HG03521 (cell line): ENCODE measurements around the gene PLIN3.
"Not testable (repeated sequence)": the region's sequence is repeated elsewhere in the genome, so short reads cannot be mapped to it uniquely, and the experiment has no call there.

ENCODE experiments used
- ATAC-seq: cut with Tn5 transposase; IDR thresholded peaks from one replicate; pipeline ENCODE4 v1.9.1; 2021; ENCODE audit warnings: mild to moderate bottlenecking, moderate library complexity; ENCODE audit not compliant: unreplicated experiment

PLIN3 gene

GRCh38 chr19:4849019-4849418 lies 18.4 kb downstream of the PLIN3 start:
- ATAC-seq, result no peak

- ATAC-seq, result no peak
These were observed 20.1 kb downstream of the PLIN3 start for GRCh38 chr19:4847190-4847973.

GRCh38 chr19:4845975-4846374 lies 21.5 kb downstream of the PLIN3 start:
- ATAC-seq, result not testable (repeated sequence)

- no peak for ATAC-seq
These were observed 22.9 kb downstream of the PLIN3 start for GRCh38 chr19:4844348-4845179.

GRCh38 chr19:4843647-4843965 lies 23.9 kb downstream of the PLIN3 start:
- ATAC-seq, result no peak

- no peak for ATAC-seq
These were observed 28.3 kb downstream of the PLIN3 start for GRCh38 chr19:4839192-4839591.

GRCh38 chr19:4832776-4833175 lies 34.7 kb downstream of the PLIN3 start:
- ATAC-seq, result no peak

- not testable (repeated sequence) for ATAC-seq
These were observed 35.5 kb downstream of the PLIN3 start for GRCh38 chr19:4831979-4832340.

- ATAC-seq, result no peak
These were observed 36.0 kb downstream of the PLIN3 start, which contains the start of gene TICAM1 for GRCh38 chr19:4831304-4831978. TICAM1 (minus strand) TSS chr19:4831712; CDS start chr19:4818377, 13,335 bp downstream.

- no peak for ATAC-seq
These were observed 36.6 kb downstream of the PLIN3 start for GRCh38 chr19:4830768-4831265.

GRCh38 chr19:4830332-4830731 lies 37.1 kb downstream of the PLIN3 start:
- no peak for ATAC-seq

GRCh38 chr19:4829001-4829712 lies 38.3 kb downstream of the PLIN3 start:
- ATAC-seq, result no peak

- no peak for ATAC-seq
These were observed 43.9 kb downstream of the PLIN3 start for GRCh38 chr19:4823577-4823976.

GRCh38 chr19:4822354-4822753 lies 45.1 kb downstream of the PLIN3 start:
- ATAC-seq, result not testable (repeated sequence)

- ATAC-seq, result no peak
These were observed 46.2 kb downstream of the PLIN3 start for GRCh38 chr19:4821265-4821664.

GRCh38 chr19:4817467-4818277 lies 49.8 kb downstream of the PLIN3 start:
- no peak for ATAC-seq

- ATAC-seq, result no peak
These were observed 50.6 kb downstream of the PLIN3 start for GRCh38 chr19:4816950-4817278.

GRCh38 chr19:4816202-4816949 lies 51.1 kb downstream of the PLIN3 start:
- no peak for ATAC-seq

GRCh38 chr19:4815426-4816201 lies 51.9 kb downstream of the PLIN3 start:
- no peak for ATAC-seq
